Endothelial cell of umbilical vein (primary cell): ENCODE results near the gene FAM193A. TPM values are rescaled to one million over a fixed set of nuclear protein-coding genes. Genes with fewer than 3 reads are reported as not detected.
"Not testable (repeated sequence)": the region's sequence is repeated elsewhere in the genome, so short reads cannot be mapped to it uniquely, and the experiment has no call there.

ENCODE experiments used
- BruUV-seq: library from RNA; stranded (reverse); fragments of 400-500 nt; replicated peaks from 2 replicates; lab custom pipeline; 2021; lab: Mats Ljungman, UMichigan
- CTCF ChIA-PET: fragments of 300-600, 350-600 bp; sonication (Branson Sonifier 250); formaldehyde crosslinking; loops from one replicate; lab custom pipeline; 2021; ENCODE audit warnings: antibody characterized with exemption, inconsistent platforms; lab: Charles Lee
- POLR2A ChIA-PET: fragments of 300-600, 350-600 bp; sonication (Branson Sonifier 250); formaldehyde crosslinking; loops from one replicate; lab custom pipeline; 2021; ENCODE audit warnings: antibody characterized with exemption, inconsistent platforms; lab: Charles Lee
- DNase-seq: peaks from one replicate; pipeline ENCODE4 v3.0.0-alpha.2; 2011; ENCODE audit warnings: low read depth, low spot score
- FAIRE-seq: peaks from 2 replicates; lab custom pipeline; 2011; peaks lifted over from hg19 to GRCh38; lab: Jason Lieb, UNC
- H2AFZ ChIP-seq: 2 replicates; pipeline ENCODE4 v1.6.0; 2012; ENCODE audit warnings: low read depth, low read length, control low read depth, inconsistent platforms
- H3K27ac ChIP-seq: 2 replicates; pipeline ENCODE4 v1.5.1; 2011; ENCODE audit warnings: low read depth, mild to moderate bottlenecking, control low read depth, low read length, moderate library complexity; ENCODE audit not compliant: insufficient read depth
- H3K27me3 ChIP-seq, 2 experiments: 2 replicates each; pipeline versions ENCODE4 v1.6.0 to v1.6.1; 2011; ENCODE audit warnings: low read length in 2 of 2, mixed read lengths in 1 of 2; ENCODE audit not compliant: control insufficient read depth in 2 of 2, insufficient read depth in 2 of 2
- H3K36me3 ChIP-seq, 2 experiments: 2 replicates in 1 of 2; 3 replicates in 1 of 2; pipeline ENCODE4 v1.5.1; 2011; ENCODE audit warnings: low read length in 2 of 2, mild to moderate bottlenecking in 1 of 2, moderate library complexity in 1 of 2; ENCODE audit not compliant: control insufficient read depth in 2 of 2, insufficient read depth in 2 of 2; ENCODE audit errors: extremely low read depth in 1 of 2
- H3K4me1 ChIP-seq: 3 replicates; pipeline ENCODE4 v1.5.1; 2011; ENCODE audit warnings: mild to moderate bottlenecking, low read length; ENCODE audit not compliant: control insufficient read depth, insufficient read depth; ENCODE audit errors: extremely low read depth
- H3K4me2 ChIP-seq: 2 replicates; pipeline ENCODE4 v1.6.1; 2011; ENCODE audit warnings: low read length, control low read depth, mixed read lengths; ENCODE audit not compliant: insufficient read depth
- H3K4me3 ChIP-seq, 3 experiments: fragments of 200-600 bp in 1 of 3; sonication (generic), shearing (Covaris generic) in 1 of 3; replicated peaks in 1 of 3; 2 replicates each; pipeline ENCODE4 v1.5.1; 2011 to 2016; ENCODE audit warnings: control low read depth in 3 of 3, low read length in 3 of 3, mild to moderate bottlenecking in 2 of 3, inconsistent platforms in 1 of 3, low read depth in 1 of 3, moderate library complexity in 1 of 3; ENCODE audit not compliant: insufficient read depth in 1 of 3
- H3K79me2 ChIP-seq: 2 replicates; pipeline ENCODE4 v1.6.0; 2012; ENCODE audit warnings: low read length, inconsistent platforms; ENCODE audit not compliant: control insufficient read depth, insufficient read depth
- H3K9ac ChIP-seq: replicated peaks from 2 replicates; pipeline ENCODE3; 2011; ENCODE audit warnings: low read length, control low read depth; ENCODE audit not compliant: insufficient read depth; ENCODE audit errors: extremely low read depth
- H3K9me1 ChIP-seq: replicated peaks from 3 replicates; pipeline ENCODE4 v1.6.0; 2011; ENCODE audit warnings: mild to moderate bottlenecking, low read length; ENCODE audit not compliant: control insufficient read depth, insufficient read depth; ENCODE audit errors: extremely low read depth
- H3K9me3 ChIP-seq: replicated peaks from 2 replicates; pipeline ENCODE4 v1.5.1; 2012; ENCODE audit warnings: low read length, inconsistent platforms; ENCODE audit not compliant: control insufficient read depth, insufficient read depth
- H4K20me1 ChIP-seq: replicated peaks from 2 replicates; pipeline ENCODE3; 2011; ENCODE audit warnings: mild to moderate bottlenecking, low read length; ENCODE audit not compliant: control insufficient read depth, insufficient read depth; ENCODE audit errors: extremely low read depth
- EZH2 ChIP-seq: IDR thresholded peaks from 2 replicates; pipeline ENCODE4 v1.6.1; 2012; ENCODE audit warnings: borderline replicate concordance, low read depth, mild to moderate bottlenecking, moderate library complexity, low read length, inconsistent platforms; ENCODE audit not compliant: severe bottlenecking
- FOS ChIP-seq: IDR thresholded peaks from 2 replicates; pipeline ENCODE4 v1.6.1; 2011; ENCODE audit warnings: mild to moderate bottlenecking, low read length, moderate library complexity, borderline replicate concordance; ENCODE audit not compliant: insufficient read depth
- GATA2 ChIP-seq: IDR thresholded peaks from 2 replicates; pipeline ENCODE4 v1.7.0; 2011; ENCODE audit warnings: low read depth, mild to moderate bottlenecking, moderate library complexity, mixed read lengths, low read length; ENCODE audit not compliant: insufficient read length, insufficient read depth
- MYC ChIP-seq: IDR thresholded peaks from one replicate; pipeline ENCODE4 v1.6.1; 2011; ENCODE audit warnings: mild to moderate bottlenecking, low read depth, low read length
- dilution Hi-C: fragments of 300-500 bp; cut with MboI; formaldehyde crosslinking; loops from one replicate; pipeline ENCODE4 v1.15.0; 2019; ENCODE audit warnings: low sequenced_read_pairs; ENCODE audit not compliant: extremely low pct_ligation_motif_present
- intact Hi-C: fragments of 100-400 bp; cut with micrococcal nuclease; formaldehyde crosslinking; loops from one replicate; pipeline ENCODE4 v1.10.0; 2022
- polyA plus RNA-seq, 4 experiments: library from polyadenylated mRNA; depleted of rRNA in 3 of 4; stranded (reverse) in 3 of 4; unstranded in 1 of 4; fragments of >200 nt; gene quantifications; 2 replicates each; pipeline versions ENCODE4 v1.2.1 to v1.2.3, GENCODE V29; 2011 to 2012; ENCODE audit warnings: missing spikeins in 1 of 4
- total RNA-seq: library from RNA; stranded (reverse); gene quantifications from 2 replicates; pipeline ENCODE4 v1.2.3, GENCODE V29; 2021

Gene FAM193A
- total and polyA plus RNA-seq, 2 donors (not counting 3 experiments of a cell fraction or from before 2014, with no cell fraction given), result 12.3 to 32.1 TPM

GRCh38 chr4:2768921-2769336 lies 232.5 kb downstream of the FAM193A start:
- FAIRE-seq (no peak), DNase-seq (no peak)
- no TSS peak for BruUV-seq
- Histone ChIP-seq H3K9me1 (no peaks in the 10 kb centered on the region), H3K9me3 (no peaks in the 10 kb centered on the region), H3K27me3 (peaks cover 0 to 1% of the 10 kb centered on the region in 2 experiments), H3K27ac (no peak overlapping the region), H3K4me1 (peaks cover under 1% of the 10 kb centered on the region), H2AFZ (no peak overlapping the region), H3K4me3 (no peak overlapping the region), H4K20me1 (no peaks in the 10 kb centered on the region), H3K9ac (no peak overlapping the region), H3K4me2 (no peak overlapping the region), H3K79me2 (no peaks in the 10 kb centered on the region), H3K36me3 (no peaks in the 10 kb centered on the region)
- ChIA-PET CTCF (interaction anchor here (1.2 kb wide), 1 partner anchor 15 kb away, joined by 4 read pairs; no protein-coding TSS in a partner anchor), POLR2A (no interaction called here)
- dilution Hi-C loops (no loop called here), intact Hi-C loops (no loop called here)
- TF ChIP-seq GATA2, result no peak
- no peak for TF ChIP-seq FOS
- no peak for TF ChIP-seq EZH2
- TF ChIP-seq MYC, result no peak

GRCh38 chr4:2771264-2771663 lies 234.8 kb downstream of the FAM193A start:
- no peaks in the 10 kb centered on the region for H3K4me1 ChIP-seq
- BruUV-seq, result no TSS peak
- no peaks in the 10 kb centered on the region for H3K9me1 ChIP-seq
- DNase-seq, result no peak
- no peak for TF ChIP-seq FOS
- H3K27ac ChIP-seq, result no peak overlapping the region
- no peak overlapping the region for H3K9ac ChIP-seq
- H3K79me2 ChIP-seq, result no peaks in the 10 kb centered on the region
- POLR2A ChIA-PET, result no interaction called here
- FAIRE-seq, result peak; percentile 12
- dilution Hi-C loops, result no loop called here
- H4K20me1 ChIP-seq, result no peaks in the 10 kb centered on the region
- CTCF ChIA-PET, result interaction anchor here (1.1 kb wide), 1 partner anchor 42 kb away, joined by 4 read pairs; no protein-coding TSS in a partner anchor
- H3K9me3 ChIP-seq, result no peaks in the 10 kb centered on the region
- intact Hi-C loops, result no loop called here
- H2AFZ ChIP-seq, result no peak overlapping the region
- H3K27me3 ChIP-seq, result peaks cover 0 to 1% of the 10 kb centered on the region in 2 experiments
- H3K36me3 ChIP-seq, result no peaks in the 10 kb centered on the region
- no peak overlapping the region for H3K4me3 ChIP-seq
- no peak overlapping the region for H3K4me2 ChIP-seq

- BruUV-seq, H3K79me2 ChIP-seq, FAIRE-seq, CTCF ChIA-PET, H3K27ac ChIP-seq, intact Hi-C loops, H3K9me1 ChIP-seq, H4K20me1 ChIP-seq, H2AFZ ChIP-seq, H3K4me1 ChIP-seq, H3K9me3 ChIP-seq, H3K4me3 ChIP-seq, H3K36me3 ChIP-seq, DNase-seq, dilution Hi-C loops, H3K9ac ChIP-seq, H3K4me2 ChIP-seq: not testable (repeated sequence)
- POLR2A ChIA-PET, result interaction anchor here (0.6 kb wide), 1 partner anchor 54 kb away, joined by 4 read pairs; no protein-coding TSS in a partner anchor
- peaks cover 10 to 14% of the 10 kb centered on the region in 2 experiments for H3K27me3 ChIP-seq
These were observed 244.2 kb downstream of the FAM193A start for GRCh38 chr4:2780643-2781042.
